Head of caudate nucleus (tissue), 42 donors: Measurements from ENCODE around the gene CEACAM4.
A peak's percentile ranks its signal among the peaks of the same experiment; 100 is the strongest.
"Not testable (repeated sequence)": the region's sequence is repeated elsewhere in the genome, so short reads cannot be mapped to it uniquely, and the experiment has no call there.

Experiments
- DNase-seq, 42 donors: peaks; one replicate each; pipeline versions ENCODE4 v3.0.0 to v3.0.0-alpha.2; 2020 to 2021; ENCODE audit warnings: mixed read lengths in 7 of 42
- intact Hi-C: fragments of 100-400 bp; cut with DNase I; formaldehyde crosslinking; loops from one replicate; pipeline ENCODE4 v1.15.0; 2022

Gene CEACAM4

GRCh38 chr19:41588497-41589209 is 38.2 kb downstream of the CEACAM4 start:
- peak in 1 of 42 donors; percentile 22 for DNase-seq
- intact Hi-C loops, result no loop called here

- intact Hi-C loops, result no loop called here
- peak in 1 of 42 donors; percentile 8 for DNase-seq
Observed at GRCh38 chr19:41587838-41588210, 39.0 kb downstream of the CEACAM4 start.

- intact Hi-C loops, result no loop called here
- peak in 1 of 42 donors; percentile 23 for DNase-seq
Observed at GRCh38 chr19:41587101-41587837, 39.6 kb downstream of the CEACAM4 start.

GRCh38 chr19:41586064-41586463 is 40.8 kb downstream of the CEACAM4 start:
- intact Hi-C loops, result no loop called here
- DNase-seq, result peak in 1 of 42 donors; percentile 1

- intact Hi-C loops, result no loop called here
- DNase-seq, result peak in 1 of 42 donors; percentile 7
Observed at GRCh38 chr19:41584931-41585330, 41.9 kb downstream of the CEACAM4 start.

GRCh38 chr19:41584260-41584810 is 42.5 kb downstream of the CEACAM4 start:
- intact Hi-C loops, result no loop called here
- peak in 1 of 42 donors; percentile 10 for DNase-seq

GRCh38 chr19:41582577-41583182 is 44.2 kb downstream of the CEACAM4 start:
- DNase-seq, intact Hi-C loops: not testable (repeated sequence)

- intact Hi-C loops, DNase-seq: not testable (repeated sequence)
Observed at GRCh38 chr19:41581068-41581467, 45.8 kb downstream of the CEACAM4 start.

GRCh38 chr19:41578886-41579285 is 48.0 kb downstream of the CEACAM4 start:
- DNase-seq, result no peak
- intact Hi-C loops, result loop anchor here (10.0 kb wide), 1 partner anchor 134 kb away; the partner anchor contains the start of gene ERICH4

- DNase-seq, result no peak
- intact Hi-C loops, result loop anchor here (10.0 kb wide), 1 partner anchor 133 kb away; the partner anchor contains the start of gene ERICH4
Observed at GRCh38 chr19:41577833-41578232, 49.0 kb downstream of the CEACAM4 start.

GRCh38 chr19:41577144-41577830 is 49.6 kb downstream of the CEACAM4 start:
- DNase-seq, result no peak
- intact Hi-C loops, result loop anchor here (10.0 kb wide), 1 partner anchor 132 kb away; the partner anchor contains the start of gene ERICH4

GRCh38 chr19:41575998-41576397 is 50.9 kb downstream of the CEACAM4 start, which contains the start of gene CEACAM21:
Gene CEACAM21, plus strand, starts transcription at chr19:41576166. Its CDS starts 109 bp downstream, at chr19:41576275.
- intact Hi-C loops, result loop anchor here (10.0 kb wide), 1 partner anchor 131 kb away; the partner anchor contains the start of gene ERICH4
- peak in 37 of 42 donors; percentile 12 to 65 (median 36) for DNase-seq

GRCh38 chr19:41570639-41571112 is 56.2 kb downstream of the CEACAM4 start:
- DNase-seq, result peak; percentile 46 to 85 (median 70)
- intact Hi-C loops, result loop anchor here (10.0 kb wide), 1 partner anchor 126 kb away; the partner anchor contains the start of gene ERICH4

- no peak for DNase-seq
- intact Hi-C loops, result loop anchor here (10.0 kb wide), 1 partner anchor 125 kb away; the partner anchor contains the start of gene ERICH4
Observed at GRCh38 chr19:41570179-41570578, 56.7 kb downstream of the CEACAM4 start.

GRCh38 chr19:41569481-41570150 is 57.3 kb downstream of the CEACAM4 start:
- no peak for DNase-seq
- intact Hi-C loops, result loop anchor here (10.0 kb wide), 1 partner anchor 125 kb away; the partner anchor contains the start of gene ERICH4
